Measurements from ENCODE around the gene LRRC23. TPM values are rescaled to one million over a fixed set of nuclear protein-coding genes. Genes with fewer than 3 reads are reported as not detected.

LRRC23 gene
- total and polyA plus RNA-seq, 2 of the 13 experiments (the other 11 are each of a cell fraction or from before 2014, with no cell fraction given): 6.0 to 7.8 TPM

- TF ChIP-seq POGK (CRISPR knock-in tag; conservative IDR thresholded peaks at IDR 0.05) (peak; percentile 95), PAF1 (CRISPR knock-in tag; IDR thresholded peaks at IDR 0.05) (peak; percentile 90; the same call in 1 of the 2 replicates), RARG (CRISPR knock-in tag; IDR thresholded peaks at IDR 0.05; ENCODE audit: low read depth) (no peak), ZNF414 (CRISPR knock-in tag; IDR thresholded peaks at IDR 0.05) (peak; percentile 91), HNRNPUL1 (IDR thresholded peaks at IDR 0.05; ENCODE audit: low read depth, low read length) (0 out of 2 replicates have a peak, but pooled peaks have one; percentile 22), SOX13 (IDR thresholded peaks at IDR 0.05) (no peak), SOX13 (CRISPR knock-in tag; conservative IDR thresholded peaks at IDR 0.05 in 1 of 2, IDR thresholded peaks at IDR 0.05 in 1 of 2) (peak in 1 of 2 experiments; percentile 72; a peak in 2 of 4 replicates), FOXC1 (CRISPR knock-in tag; IDR thresholded peaks at IDR 0.05; ENCODE audit: borderline replicate concordance) (peak; percentile 87), ZNF225 (CRISPR knock-in tag; IDR thresholded peaks at IDR 0.05) (peak; percentile 33; the same call in 1 of the 2 replicates), MAFF (IDR thresholded peaks at IDR 0.05; ENCODE audit: low read depth, low read length) (no peak), SSRP1 (CRISPR knock-in tag; IDR thresholded peaks at IDR 0.05) (no peak; the same call in 1 of the 2 replicates), ZNF552 (CRISPR knock-in tag; IDR thresholded peaks at IDR 0.05; ENCODE audit: borderline replicate concordance) (no peak), ZBTB10 (CRISPR knock-in tag; IDR thresholded peaks at IDR 0.05; ENCODE audit: borderline replicate concordance) (no peak), ZNF788 (CRISPR knock-in tag; IDR thresholded peaks at IDR 0.05; ENCODE audit: borderline replicate concordance) (peak; percentile 95; the same call in 1 of the 2 replicates), ELF1 (CRISPR knock-in tag; IDR thresholded peaks at IDR 0.05) (peak; percentile 89), ZNF687 (CRISPR knock-in tag; IDR thresholded peaks at IDR 0.05) (peak; percentile 96), HOXA9 (CRISPR knock-in tag; IDR thresholded peaks at IDR 0.05; ENCODE audit: borderline replicate concordance) (no peak)
These were observed 33.1 kb downstream of the LRRC23 start (continued) for GRCh38 chr12:6937481-6938352.
